Spleen (tissue), 11 donors: ENCODE results near the gene CRACDL. TPM values are rescaled to one million over a fixed set of nuclear protein-coding genes. Genes with fewer than 3 reads are reported as not detected.

ENCODE experiments used
- DNase-seq: peaks from one replicate; pipeline ENCODE4 v3.0.0-alpha.2; 2020
- H3K27ac ChIP-seq, 8 donors: fragments of 200-600 bp; sonication (generic) in 7 of 8; 1 replicate in 4 of 8; 2 replicates in 4 of 8; pipeline versions ENCODE4 v1.5.0 to v1.8.0; 2016 to 2021; ENCODE audit warnings: inconsistent platforms in 4 of 8, mild to moderate bottlenecking in 4 of 8, moderate library complexity in 1 of 8
- H3K27me3 ChIP-seq, 7 donors: fragments of 200-600 bp; sonication (generic) in 6 of 7; replicated peaks in 1 of 7; 1 replicate in 4 of 7; 2 replicates in 3 of 7; pipeline versions ENCODE4 v1.5.0 to v1.8.0; 2016 to 2021; ENCODE audit warnings: inconsistent platforms in 3 of 7, mild to moderate bottlenecking in 1 of 7
- H3K36me3 ChIP-seq, 6 donors: fragments of 200-600 bp; sonication (generic) in 5 of 6; 1 replicate in 4 of 6; 2 replicates in 2 of 6; pipeline versions ENCODE4 v1.5.0 to v1.8.0; 2016 to 2021; ENCODE audit warnings: inconsistent platforms in 2 of 6
- H3K4me1 ChIP-seq, 6 donors: fragments of 200-600 bp; sonication (generic) in 5 of 6; 1 replicate in 3 of 6; 2 replicates in 3 of 6; pipeline versions ENCODE4 v1.5.0 to v1.8.0; 2016 to 2021; ENCODE audit warnings: inconsistent platforms in 3 of 6
- H3K4me3 ChIP-seq, 8 donors: fragments of 200-600 bp; sonication (generic) in 7 of 8; 1 replicate in 4 of 8; 2 replicates in 4 of 8; pipeline versions ENCODE4 v1.5.0 to v1.8.0; 2016 to 2021; ENCODE audit warnings: inconsistent platforms in 4 of 8, mild to moderate bottlenecking in 4 of 8, moderate library complexity in 2 of 8
- H3K9me3 ChIP-seq, 8 donors: fragments of 200-600 bp; sonication (generic) in 7 of 8; 1 replicate in 4 of 8; 2 replicates in 4 of 8; pipeline versions ENCODE4 v1.5.0 to v1.8.0; 2016 to 2021; ENCODE audit warnings: inconsistent platforms in 4 of 8
- POLR2A ChIP-seq, 3 donors: fragments of 450-650 bp; IDR thresholded peaks; one replicate each; pipeline ENCODE4 v1.5.1; 2017; ENCODE audit warnings: antibody characterized with exemption in 3 of 3, mild to moderate bottlenecking in 1 of 3
- POLR2AphosphoS5 ChIP-seq, 3 donors: sonication (generic); formaldehyde crosslinking; IDR thresholded peaks; one replicate each; pipeline ENCODE4 v1.5.1; 2017; ENCODE audit warnings: antibody characterized with exemption in 3 of 3
- WGBS, 5 donors: extraction: QIAGEN DNeasy Blood & Tissue Kit in 3 of 5; methylation state at CpG; one replicate each; pipeline versions ENCODE4 v1.1.5 to v1.1.7; 2013 to 2018; 5-methylcytosine and 5-hydroxymethylcytosine counted together
- intact Hi-C: fragments of 100-400 bp; cut with DNase I; formaldehyde crosslinking; loops from one replicate; pipeline ENCODE4 v1.15.0; 2023; ENCODE audit warnings: low total_unique reads
- polyA plus RNA-seq, 3 donors: library from polyadenylated mRNA; stranded (reverse); fragments of 200-250 nt; gene quantifications; one replicate each; pipeline ENCODE4 v1.2.1, GENCODE V29; 2013
- total RNA-seq, 7 donors: library from RNA; depleted of rRNA in 3 of 7; stranded (reverse); fragments of >200 nt in 3 of 7; fragmentation: NEBNext Ultra II Directional in 4 of 7; extraction: Animal tissue kit (Norgen Biotek cat#: 25700) in 4 of 7; gene quantifications; one replicate each; pipeline versions ENCODE4 v1.1.0 to v1.2.1, GENCODE V29; 2016 to 2021
- TF ChIP-seq, protein P1 (sequence below), 11 experiments: fragments of 200-600 bp in 7 of 11; fragments of 450-650 bp in 4 of 11; sonication (generic) in 4 of 11; IDR thresholded peaks in 8 of 11; conservative IDR thresholded peaks in 3 of 11; 1 replicate in 7 of 11; 2 replicates in 4 of 11; pipeline versions ENCODE4 v1.4.0 to v1.8.0; 2016 to 2021; ENCODE audit warnings: antibody characterized with exemption in 11 of 11, inconsistent platforms in 4 of 11, mild to moderate bottlenecking in 1 of 11
- donor health status: healthy with polysubstance abuse.
- donor health status: DM: no; HTN: no; CAD: no; lungs with moderate emphysema.
- donor health status: DM: no; HTN: no; CAD: no.
- donor health status: Bipolar disorder and iron deficiency.
- donor health status: healthy.
- donor health status: DM: no; HTN: no; CAD: no.
- donor health status: DM: yes; HTN: yes; CAD: no.

The CRACDL gene
- total and polyA plus RNA-seq, 10 donors: 0.52 to 5.1 (median 1.4) TPM

DNA sequence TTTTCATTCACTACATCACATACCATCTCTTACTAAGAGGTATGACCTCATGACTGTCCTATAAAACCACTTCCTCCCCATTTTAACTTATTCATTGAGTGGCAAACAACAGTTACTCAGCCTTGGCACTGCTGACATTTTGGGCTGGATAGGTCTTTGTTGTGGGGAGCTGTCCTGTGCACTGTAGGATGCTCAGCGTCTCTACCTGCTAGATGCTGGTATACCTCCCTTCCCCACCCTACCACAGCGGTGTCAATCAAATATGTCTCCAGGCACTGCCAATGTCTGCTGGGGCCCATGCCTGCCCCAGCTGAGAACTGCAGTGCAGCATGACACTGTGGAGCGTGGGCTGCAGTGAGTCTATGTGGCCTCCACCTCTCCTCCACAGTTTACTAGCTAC lies 128.8 kb downstream of the CRACDL start:
- no peak for DNase-seq
- Histone ChIP-seq H3K27ac (peak overlapping the region in 4 of 8 donors; percentile 75 to 83 (median 78)), H3K36me3 (no peaks in the 10 kb centered on the region), H3K9me3 (peaks cover 0 to 5% (median 0%) of the 10 kb centered on the region in 8 donors), H3K4me1 (peaks cover 0 to 44% (median 21%) of the 10 kb centered on the region in 6 donors), H3K27me3 (no peaks in the 10 kb centered on the region), H3K4me3 (no peak overlapping the region)
- intact Hi-C loops: no loop called here
- TF ChIP-seq POLR2AphosphoS5 (IDR thresholded peaks at IDR 0.05) (no peak), POLR2A (IDR thresholded peaks at IDR 0.05) (no peak)
- TF ChIP-seq, protein P1, sequence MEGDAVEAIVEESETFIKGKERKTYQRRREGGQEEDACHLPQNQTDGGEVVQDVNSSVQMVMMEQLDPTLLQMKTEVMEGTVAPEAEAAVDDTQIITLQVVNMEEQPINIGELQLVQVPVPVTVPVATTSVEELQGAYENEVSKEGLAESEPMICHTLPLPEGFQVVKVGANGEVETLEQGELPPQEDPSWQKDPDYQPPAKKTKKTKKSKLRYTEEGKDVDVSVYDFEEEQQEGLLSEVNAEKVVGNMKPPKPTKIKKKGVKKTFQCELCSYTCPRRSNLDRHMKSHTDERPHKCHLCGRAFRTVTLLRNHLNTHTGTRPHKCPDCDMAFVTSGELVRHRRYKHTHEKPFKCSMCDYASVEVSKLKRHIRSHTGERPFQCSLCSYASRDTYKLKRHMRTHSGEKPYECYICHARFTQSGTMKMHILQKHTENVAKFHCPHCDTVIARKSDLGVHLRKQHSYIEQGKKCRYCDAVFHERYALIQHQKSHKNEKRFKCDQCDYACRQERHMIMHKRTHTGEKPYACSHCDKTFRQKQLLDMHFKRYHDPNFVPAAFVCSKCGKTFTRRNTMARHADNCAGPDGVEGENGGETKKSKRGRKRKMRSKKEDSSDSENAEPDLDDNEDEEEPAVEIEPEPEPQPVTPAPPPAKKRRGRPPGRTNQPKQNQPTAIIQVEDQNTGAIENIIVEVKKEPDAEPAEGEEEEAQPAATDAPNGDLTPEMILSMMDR (IDR thresholded peaks at IDR 0.05 in 8 of 11, conservative IDR thresholded peaks at IDR 0.05 in 3 of 11): no peak
- 75 to 95% (median 82%) methylated on average over 3 of the region's 3 CpGs for WGBS, 5 donors

DNA sequence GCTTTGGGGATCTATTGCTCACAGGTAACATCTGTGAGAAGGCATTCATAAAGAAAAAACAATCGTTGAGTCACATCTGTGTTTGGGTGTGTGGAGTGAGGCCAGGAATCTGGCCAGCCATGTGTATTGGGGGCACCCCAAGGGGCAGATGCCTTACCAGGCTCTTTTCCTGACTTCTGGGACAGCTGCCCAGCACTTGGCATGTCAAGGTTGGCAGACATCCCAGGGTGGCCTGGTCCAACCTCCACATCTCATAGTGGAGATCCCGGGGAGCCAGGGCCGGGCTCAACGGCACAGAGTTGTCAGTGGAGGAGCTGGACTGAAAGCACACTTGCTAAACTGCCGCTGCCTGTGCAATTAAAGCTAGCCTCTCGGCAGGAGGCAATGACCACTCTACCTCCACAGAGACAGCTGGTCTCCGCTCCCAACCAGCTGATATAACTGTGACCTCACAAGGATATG lies 129.8 kb downstream of the CRACDL start:
- Histone ChIP-seq H3K36me3 (no peaks in the 10 kb centered on the region), H3K27ac (peak overlapping the region in 7 of 8 donors; percentile 18 to 83 (median 75)), H3K9me3 (no peaks in the 10 kb centered on the region), H3K27me3 (no peaks in the 10 kb centered on the region), H3K4me1 (peaks cover 0 to 44% (median 21%) of the 10 kb centered on the region in 6 donors), H3K4me3 (no peak overlapping the region)
- TF ChIP-seq POLR2A (IDR thresholded peaks at IDR 0.05) (no peak), POLR2AphosphoS5 (IDR thresholded peaks at IDR 0.05) (no peak)
- TF ChIP-seq, protein P1 (IDR thresholded peaks at IDR 0.05 in 8 of 11, conservative IDR thresholded peaks at IDR 0.05 in 3 of 11): no peak
- 45 to 82% (median 74%) methylated on average over 6 to 7 of the region's 7 CpGs for WGBS, 5 donors
- intact Hi-C loops: no loop called here
- DNase-seq: no peak

DNA sequence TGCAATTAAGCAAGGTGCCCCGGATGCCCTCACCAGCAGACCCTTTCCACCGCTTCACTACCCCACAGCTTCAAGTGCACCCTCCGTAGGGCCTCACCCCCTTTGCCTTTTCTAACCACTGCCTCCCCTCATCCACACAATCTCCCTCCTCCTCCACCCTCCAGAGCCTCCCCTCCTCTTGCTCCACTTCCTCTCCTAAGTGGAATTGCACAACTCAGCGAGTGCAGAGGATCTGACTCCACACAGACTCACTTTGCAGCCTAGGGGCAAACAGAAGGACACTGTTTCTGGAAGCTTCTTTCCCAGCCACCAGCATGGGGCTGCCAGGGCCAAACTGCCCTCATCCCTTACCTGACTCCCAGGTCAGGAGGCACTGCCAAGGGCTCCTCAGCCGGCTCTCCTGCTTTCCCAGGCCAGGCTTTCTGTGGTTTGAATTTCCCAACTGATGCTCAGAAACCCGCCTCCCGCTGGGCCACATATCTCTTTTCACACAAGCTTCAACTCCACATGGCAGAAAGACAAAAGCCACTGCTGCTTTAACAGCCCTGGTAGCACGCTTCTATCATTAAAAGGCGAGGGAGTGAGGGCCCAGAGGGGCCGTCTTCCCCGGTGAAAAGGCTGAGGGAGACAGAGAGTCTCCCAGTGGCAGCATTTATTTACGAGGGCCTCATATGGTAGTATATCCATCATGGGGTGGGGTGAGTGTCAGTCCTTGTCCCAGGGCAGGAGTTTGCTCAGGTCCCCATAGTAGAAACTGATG lies 130.4 kb downstream of the CRACDL start:
- no peak for DNase-seq
- 44 to 77% (median 62%) methylated on average over 12 of the region's 12 CpGs for WGBS, 5 donors
- H3K27me3 ChIP-seq: no peaks in the 10 kb centered on the region
- no peak overlapping the region for H3K4me3 ChIP-seq
- no peaks in the 10 kb centered on the region for H3K36me3 ChIP-seq
- H3K9me3 ChIP-seq: no peaks in the 10 kb centered on the region
- TF ChIP-seq, protein P1 (IDR thresholded peaks at IDR 0.05 in 8 of 11, conservative IDR thresholded peaks at IDR 0.05 in 3 of 11): no peak
- peak in 1 of 3 donors; percentile 66 for TF ChIP-seq POLR2AphosphoS5 (IDR thresholded peaks at IDR 0.05)
- intact Hi-C loops: no loop called here
- H3K27ac ChIP-seq: peak overlapping the region in 7 of 8 donors; percentile 18 to 83 (median 75)
- H3K4me1 ChIP-seq: peaks cover 0 to 44% (median 21%) of the 10 kb centered on the region in 6 donors

DNA sequence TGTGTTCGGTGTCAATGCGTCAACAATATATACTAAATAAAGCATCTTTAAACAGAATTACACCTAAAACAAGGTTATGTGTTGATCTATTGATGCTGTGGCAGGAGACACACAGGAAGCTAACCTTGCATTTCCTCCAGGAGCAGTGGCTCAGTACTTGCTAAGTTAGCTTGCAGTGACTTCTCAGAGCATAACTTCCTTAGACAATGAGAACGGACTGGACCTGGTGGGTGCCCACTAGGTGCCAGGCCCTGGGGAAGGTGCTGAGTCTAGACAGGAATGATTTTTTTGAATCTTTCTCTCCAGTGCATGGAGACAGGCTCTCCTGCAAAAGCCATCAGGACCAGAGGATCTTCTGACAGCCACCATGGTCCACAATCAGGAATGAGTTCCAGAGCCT lies 131.3 kb downstream of the CRACDL start:
- DNase-seq: no peak
- no peak for TF ChIP-seq POLR2AphosphoS5 (IDR thresholded peaks at IDR 0.05)
- TF ChIP-seq POLR2A (IDR thresholded peaks at IDR 0.05): no peak
- TF ChIP-seq, protein P1 (IDR thresholded peaks at IDR 0.05 in 8 of 11, conservative IDR thresholded peaks at IDR 0.05 in 3 of 11): no peak
- Histone ChIP-seq H3K27me3 (no peaks in the 10 kb centered on the region), H3K4me1 (peaks cover 0 to 44% (median 21%) of the 10 kb centered on the region in 6 donors), H3K27ac (peak overlapping the region in 3 of 8 donors; percentile 77 to 83 (median 78)), H3K4me3 (peak overlapping the region in 1 of 8 donors; percentile 0), H3K36me3 (no peaks in the 10 kb centered on the region), H3K9me3 (no peaks in the 10 kb centered on the region)
- intact Hi-C loops: no loop called here
- WGBS, 5 donors: 79 to 95% (median 82%) methylated on average over 3 of the region's 3 CpGs
